Karpas-422 (cell line): Measurements from ENCODE around the gene CNOT4. TPM values are rescaled to one million over a fixed set of nuclear protein-coding genes. Genes with fewer than 3 reads are reported as not detected.
A peak's percentile ranks its signal among the peaks of the same experiment; 100 is the strongest.

ENCODE experiments used
- DNase-seq: peaks from one replicate; pipeline ENCODE4 v3.0.0-alpha.2; 2015
- H2AFZ ChIP-seq: fragments of 200-600 bp; sonication (generic); 2 replicates; pipeline ENCODE4 v1.6.1; 2014; ENCODE audit warnings: antibody characterized with exemption, low read length, mixed read lengths
- H3K27ac ChIP-seq: fragments of 200-600 bp; sonication (generic); 2 replicates; pipeline ENCODE4 v1.5.1; 2014; ENCODE audit warnings: mild to moderate bottlenecking, low read length, moderate library complexity
- H3K27me3 ChIP-seq: fragments of 200-600 bp; sonication (generic); 2 replicates; pipeline ENCODE4 v1.6.1; 2014; ENCODE audit warnings: low read length, mixed read lengths
- H3K36me3 ChIP-seq: fragments of 200-600 bp; sonication (generic); 2 replicates; pipeline ENCODE4 v1.6.1; 2014; ENCODE audit warnings: low read length, mixed read lengths; ENCODE audit not compliant: insufficient read depth
- H3K4me1 ChIP-seq: fragments of 200-600 bp; sonication (generic); 2 replicates; pipeline ENCODE4 v1.6.1; 2014; ENCODE audit warnings: mild to moderate bottlenecking, low read length, mixed read lengths
- H3K4me2 ChIP-seq: fragments of 200-600 bp; sonication (generic); 2 replicates; pipeline ENCODE4 v1.6.1; 2014; ENCODE audit warnings: low read length, low read depth, mild to moderate bottlenecking; ENCODE audit not compliant: poor library complexity, severe bottlenecking
- H3K4me3 ChIP-seq: fragments of 200-600 bp; sonication (generic); 2 replicates; pipeline ENCODE4 v1.5.1; 2014; ENCODE audit warnings: mild to moderate bottlenecking, antibody characterized with exemption, low read length, mixed read lengths
- H3K79me2 ChIP-seq: fragments of 200-600 bp; sonication (generic); 2 replicates; pipeline ENCODE4 v1.6.1; 2014; ENCODE audit warnings: mild to moderate bottlenecking, low read length, mixed read lengths
- H3K9ac ChIP-seq: fragments of 200-600 bp; sonication (generic); 2 replicates; pipeline ENCODE4 v1.6.0; 2014; ENCODE audit warnings: low read length
- H3K9me2 ChIP-seq: fragments of 200-600 bp; sonication (generic), shearing (Covaris generic); replicated peaks from 2 replicates; pipeline ENCODE4 v1.6.0; 2014; ENCODE audit warnings: mild to moderate bottlenecking, low read length, moderate library complexity; ENCODE audit not compliant: insufficient read depth
- H3K9me3 ChIP-seq: fragments of 300-700, 200-600 bp; sonication (generic); 2 replicates; pipeline ENCODE4 v1.6.1; 2014; ENCODE audit warnings: low read length, mixed read lengths
- H4K20me1 ChIP-seq: fragments of 200-600 bp; sonication (generic); 2 replicates; pipeline ENCODE4 v1.6.1; 2014; ENCODE audit warnings: mild to moderate bottlenecking, antibody characterized with exemption, low read length, low read depth; ENCODE audit not compliant: insufficient read depth
- total RNA-seq: library from RNA; depleted of rRNA; stranded (reverse); fragments of >200 nt; shearing (Covaris generic); gene quantifications from 2 replicates; pipeline ENCODE4 v1.2.3, GENCODE V29; 2014; ENCODE audit warnings: low replicate concordance

Gene CNOT4
- total RNA-seq, 1 experiment from 2014 or later: 25.9 TPM

- no peak for DNase-seq
- no peak overlapping the region for H2AFZ ChIP-seq
- no peaks in the 10 kb centered on the region for H3K9me2 ChIP-seq
- H3K27me3 ChIP-seq: no peaks in the 10 kb centered on the region
- H3K79me2 ChIP-seq: peaks cover 54% of the 10 kb centered on the region
- peaks cover 5% of the 10 kb centered on the region; the same call in 1 of the 2 replicates for H3K4me1 ChIP-seq
- H3K4me3 ChIP-seq: no peak overlapping the region
- no peaks in the 10 kb centered on the region for H4K20me1 ChIP-seq
- no peaks in the 10 kb centered on the region for H3K9me3 ChIP-seq
- H3K27ac ChIP-seq: no peak overlapping the region
- no peak overlapping the region for H3K4me2 ChIP-seq
- no peak overlapping the region for H3K9ac ChIP-seq
- H3K36me3 ChIP-seq: peaks cover 14% of the 10 kb centered on the region; the same call in 1 of the 2 replicates
Observed at GRCh38 chr7:135406918-135407317, 103.0 kb downstream of the CNOT4 start.

GRCh38 chr7:135405969-135406368 lies 103.9 kb downstream of the CNOT4 start:
- Histone ChIP-seq H3K79me2 (peaks cover 55% of the 10 kb centered on the region), H3K36me3 (peaks cover 9% of the 10 kb centered on the region; the same call in 1 of the 2 replicates)
- DNase-seq: no peak

GRCh38 chr7:135403302-135403701 lies 106.6 kb downstream of the CNOT4 start:
- no peaks in the 10 kb centered on the region for H4K20me1 ChIP-seq
- H2AFZ ChIP-seq: no peak overlapping the region
- no peak overlapping the region for H3K27ac ChIP-seq
- DNase-seq: no peak
- no peak overlapping the region for H3K4me2 ChIP-seq
- H3K36me3 ChIP-seq: peaks cover 2% of the 10 kb centered on the region; the same call in 1 of the 2 replicates
- no peaks in the 10 kb centered on the region for H3K27me3 ChIP-seq
- H3K4me3 ChIP-seq: no peak overlapping the region
- no peaks in the 10 kb centered on the region for H3K9me3 ChIP-seq
- no peaks in the 10 kb centered on the region for H3K4me1 ChIP-seq
- no peak overlapping the region for H3K9ac ChIP-seq
- no peaks in the 10 kb centered on the region for H3K9me2 ChIP-seq
- peaks cover 45% of the 10 kb centered on the region for H3K79me2 ChIP-seq

More at GRCh38 chr7:135405969-135406368, 103.9 kb downstream of the CNOT4 start:
- no peaks in the 10 kb centered on the region for H4K20me1 ChIP-seq
- no peak overlapping the region for H3K4me3 ChIP-seq
- no peak overlapping the region for H2AFZ ChIP-seq
- H3K9me3 ChIP-seq: no peaks in the 10 kb centered on the region
- no peak overlapping the region for H3K9ac ChIP-seq
- no peaks in the 10 kb centered on the region for H3K9me2 ChIP-seq
- H3K4me2 ChIP-seq: no peak overlapping the region
- H3K27me3 ChIP-seq: no peaks in the 10 kb centered on the region
- H3K27ac ChIP-seq: no peak overlapping the region
- no peaks in the 10 kb centered on the region for H3K4me1 ChIP-seq

- Histone ChIP-seq H3K4me3 (no peak overlapping the region), H3K27ac (no peak overlapping the region), H3K79me2 (peaks cover 23% of the 10 kb centered on the region), H2AFZ (no peak overlapping the region), H3K4me1 (no peaks in the 10 kb centered on the region), H3K9me3 (no peaks in the 10 kb centered on the region), H3K27me3 (no peaks in the 10 kb centered on the region), H3K9ac (no peak overlapping the region), H3K36me3 (peaks cover 18% of the 10 kb centered on the region), H3K9me2 (no peaks in the 10 kb centered on the region), H3K4me2 (no peak overlapping the region), H4K20me1 (no peaks in the 10 kb centered on the region)
- DNase-seq: no peak
Observed at GRCh38 chr7:135397689-135398088, 112.2 kb downstream of the CNOT4 start.

- H3K36me3 ChIP-seq: peaks cover 37% of the 10 kb centered on the region
- H3K4me2 ChIP-seq: no peak overlapping the region
- H3K9ac ChIP-seq: no peak overlapping the region
- H3K9me2 ChIP-seq: no peaks in the 10 kb centered on the region
- H3K27me3 ChIP-seq: no peaks in the 10 kb centered on the region
- no peak overlapping the region for H3K4me3 ChIP-seq
- no peak for DNase-seq
- H3K79me2 ChIP-seq: peaks cover 54% of the 10 kb centered on the region
- no peak overlapping the region for H2AFZ ChIP-seq
- H3K4me1 ChIP-seq: peaks cover 20% of the 10 kb centered on the region
- H3K9me3 ChIP-seq: no peaks in the 10 kb centered on the region
- H4K20me1 ChIP-seq: no peaks in the 10 kb centered on the region
- no peak overlapping the region for H3K27ac ChIP-seq
Observed at GRCh38 chr7:135392701-135393100, 117.2 kb downstream of the CNOT4 start.

- no peak overlapping the region for H3K4me3 ChIP-seq
- no peaks in the 10 kb centered on the region for H3K9me2 ChIP-seq
- no peak overlapping the region for H3K27ac ChIP-seq
- H3K9me3 ChIP-seq: no peaks in the 10 kb centered on the region
- H3K27me3 ChIP-seq: no peaks in the 10 kb centered on the region
- no peak overlapping the region for H3K9ac ChIP-seq
- no peaks in the 10 kb centered on the region for H4K20me1 ChIP-seq
- peaks cover 37% of the 10 kb centered on the region for H3K36me3 ChIP-seq
- no peak overlapping the region for H2AFZ ChIP-seq
- DNase-seq: no peak
- no peak overlapping the region for H3K4me2 ChIP-seq
- peaks cover 20% of the 10 kb centered on the region for H3K4me1 ChIP-seq
- peaks cover 63% of the 10 kb centered on the region for H3K79me2 ChIP-seq
Observed at GRCh38 chr7:135391514-135391913, 118.4 kb downstream of the CNOT4 start.

GRCh38 chr7:135390829-135391228 lies 119.1 kb downstream of the CNOT4 start:
- H3K4me2 ChIP-seq: peak overlapping the region; percentile 1
- peaks cover 63% of the 10 kb centered on the region for H3K79me2 ChIP-seq
- H3K4me1 ChIP-seq: peaks cover 20% of the 10 kb centered on the region
- no peaks in the 10 kb centered on the region for H4K20me1 ChIP-seq
- no peak overlapping the region for H3K9ac ChIP-seq
- H3K4me3 ChIP-seq: no peak overlapping the region
- no peaks in the 10 kb centered on the region for H3K27me3 ChIP-seq
- no peaks in the 10 kb centered on the region for H3K9me3 ChIP-seq
- no peak overlapping the region for H3K27ac ChIP-seq
- no peak for DNase-seq
- peaks cover 37% of the 10 kb centered on the region for H3K36me3 ChIP-seq
- no peaks in the 10 kb centered on the region for H3K9me2 ChIP-seq
- H2AFZ ChIP-seq: no peak overlapping the region

GRCh38 chr7:135389971-135390370 lies 119.9 kb downstream of the CNOT4 start:
- Histone ChIP-seq H3K4me3 (no peak overlapping the region), H3K79me2 (peaks cover 71% of the 10 kb centered on the region), H3K27me3 (no peaks in the 10 kb centered on the region), H3K9me2 (no peaks in the 10 kb centered on the region), H3K27ac (no peak overlapping the region), H3K9ac (no peak overlapping the region), H3K4me1 (peaks cover 20% of the 10 kb centered on the region), H4K20me1 (no peaks in the 10 kb centered on the region), H3K9me3 (no peaks in the 10 kb centered on the region), H2AFZ (no peak overlapping the region), H3K36me3 (peaks cover 30% of the 10 kb centered on the region), H3K4me2 (no peak overlapping the region)
- no peak for DNase-seq

GRCh38 chr7:135388616-135389015 lies 121.3 kb downstream of the CNOT4 start:
- no peaks in the 10 kb centered on the region for H4K20me1 ChIP-seq
- no peaks in the 10 kb centered on the region for H3K27me3 ChIP-seq
- peaks cover 21% of the 10 kb centered on the region for H3K36me3 ChIP-seq
- peaks cover 70% of the 10 kb centered on the region for H3K79me2 ChIP-seq
- no peak overlapping the region for H3K27ac ChIP-seq
- H3K4me3 ChIP-seq: no peak overlapping the region
- no peaks in the 10 kb centered on the region for H3K9me2 ChIP-seq
- no peak overlapping the region for H3K4me2 ChIP-seq
- peaks cover 20% of the 10 kb centered on the region for H3K4me1 ChIP-seq
- H3K9ac ChIP-seq: no peak overlapping the region
- no peaks in the 10 kb centered on the region for H3K9me3 ChIP-seq
- H2AFZ ChIP-seq: no peak overlapping the region
- DNase-seq: no peak
